ENCODE measurements around the gene LRRC36. TPM values are rescaled to one million over a fixed set of nuclear protein-coding genes. Genes with fewer than 3 reads are reported as not detected.

LRRC36 gene
- total and polyA plus RNA-seq, 9 of the 15 experiments (the other 6 are each of a cell fraction or from before 2014, with no cell fraction given), result 0.09 to 0.40 (median 0.17) TPM; not detected in 1

GRCh38 chr16:67396159-67397035 lies 69.8 kb downstream of the LRRC36 start (continued):
- TF ChIP-seq HINFP (tag; conservative IDR thresholded peaks at IDR 0.05; ENCODE audit: low read depth), result no peak
- no peak for TF ChIP-seq POU5F1 (IDR thresholded peaks at IDR 0.05; ENCODE audit: borderline replicate concordance, low read depth, low read length, partially characterized antibody)
- TF ChIP-seq NEUROD1 (IDR thresholded peaks at IDR 0.05; ENCODE audit: borderline replicate concordance, low read depth, low read length, partially characterized antibody), result no peak
- TF ChIP-seq SNAPC5 (CRISPR knock-in tag; IDR thresholded peaks at IDR 0.05), result no peak
- no peak for TF ChIP-seq SMAD4 (CRISPR knock-in tag; conservative IDR thresholded peaks at IDR 0.05)
- TF ChIP-seq SP1 (CRISPR knock-in tag; IDR thresholded peaks at IDR 0.05), result 0 out of 2 replicates have a peak, but pooled peaks have one; percentile 46
- no peak for TF ChIP-seq DACH1 (IDR thresholded peaks at IDR 0.05; ENCODE audit: partially characterized antibody)
- no peak for TF ChIP-seq SMARCA5 (IDR thresholded peaks at IDR 0.05)
- TF ChIP-seq TAF1 (IDR thresholded peaks at IDR 0.05; ENCODE audit: control insufficient read depth, extremely low read depth, insufficient read depth, low read length, severe bottlenecking), result no peak
- no peak for TF ChIP-seq KLF1 (tag; IDR thresholded peaks at IDR 0.05)
- TF ChIP-seq ZNF445 (CRISPR knock-in tag; IDR thresholded peaks at IDR 0.05; ENCODE audit: low read depth), result no peak
- TF ChIP-seq ZNF124 (CRISPR knock-in tag; IDR thresholded peaks at IDR 0.05), result no peak
- TF ChIP-seq EGR1 (conservative IDR thresholded peaks at IDR 0.05), result peak; percentile 72
- TF ChIP-seq CTCFL (IDR thresholded peaks at IDR 0.05; ENCODE audit: borderline replicate concordance, insufficient read depth, low read depth, low read length, poor library complexity, severe bottlenecking), result no peak
- TF ChIP-seq FOS (IDR thresholded peaks at IDR 0.05; ENCODE audit: extremely low read depth, insufficient read length), result no peak
- TF ChIP-seq IRF9 (tag; IDR thresholded peaks at IDR 0.05), result no peak
- TF ChIP-seq VEZF1 (CRISPR knock-in tag; IDR thresholded peaks at IDR 0.05), result peak; percentile 77
- no peak for TF ChIP-seq CBX8 (IDR thresholded peaks at IDR 0.05; ENCODE audit: borderline replicate concordance, extremely low read depth, low read depth, low read length, poor library complexity, severe bottlenecking)
- no peak for TF ChIP-seq ZNF699 (CRISPR knock-in tag; IDR thresholded peaks at IDR 0.05; ENCODE audit: insufficient replicate concordance)
- peak; percentile 19; the same call in 1 of the 2 replicates for TF ChIP-seq L3MBTL2 (IDR thresholded peaks at IDR 0.05)

All from K562 (cell line).